GM18858 (cell line): Measurements from ENCODE around the gene IRX2.

ENCODE experiments used
- ATAC-seq: cut with Tn5 transposase; IDR thresholded peaks from one replicate; pipeline ENCODE4 v1.9.1; 2021; ENCODE audit not compliant: unreplicated experiment

IRX2 gene

GRCh38 chr5:2756211-2757152 lies 5.0 kb upstream of the IRX2 start:
- ATAC-seq, result no peak

- no peak for ATAC-seq
Observed at GRCh38 chr5:2755681-2756171, 4.2 kb upstream of the IRX2 start.

- no peak for ATAC-seq
Observed at GRCh38 chr5:2755076-2755680, 3.7 kb upstream of the IRX2 start.

- no peak for ATAC-seq
Observed at GRCh38 chr5:2754581-2755075, 3.2 kb upstream of the IRX2 start.

- no peak for ATAC-seq
Observed at GRCh38 chr5:2753452-2754420, 2.3 kb upstream of the IRX2 start.

GRCh38 chr5:2752821-2753439 lies 1.5 kb upstream of the IRX2 start:
- no peak for ATAC-seq

GRCh38 chr5:2752059-2752820 lies 763 bp upstream of the IRX2 start:
- ATAC-seq, result no peak

GRCh38 chr5:2750758-2751464 lies 566 bp downstream of the IRX2 start:
- ATAC-seq, result no peak

- no peak for ATAC-seq
Observed at GRCh38 chr5:2750026-2750757, 1.3 kb downstream of the IRX2 start.

GRCh38 chr5:2749514-2750025 lies 1.9 kb downstream of the IRX2 start:
- no peak for ATAC-seq

- ATAC-seq, result no peak
Observed at GRCh38 chr5:2748861-2749513, 2.5 kb downstream of the IRX2 start.

GRCh38 chr5:2748179-2748860 lies 3.2 kb downstream of the IRX2 start:
- no peak for ATAC-seq

GRCh38 chr5:2747363-2748162 lies 3.9 kb downstream of the IRX2 start:
- no peak for ATAC-seq

- ATAC-seq, result no peak
Observed at GRCh38 chr5:2746561-2747032, 4.9 kb downstream of the IRX2 start.

- ATAC-seq, result no peak
Observed at GRCh38 chr5:2744485-2744884, 7.0 kb downstream of the IRX2 start.
